ENCODE data around the gene FAM117B. TPM values are rescaled to one million over a fixed set of nuclear protein-coding genes. Genes with fewer than 3 reads are reported as not detected.

FAM117B gene
- total RNA-seq, 1 experiment from 2014 or later = 9.1 TPM

GRCh38 chr2:202589582-202589949 is 45.2 kb upstream of the FAM117B start:
- Histone ChIP-seq H3K4me2 (ENCODE audit: low read length) (no peak overlapping the region), H3K9me2 (ENCODE audit: insufficient read depth) (no peaks in the 10 kb centered on the region), H3K4me1 (ENCODE audit: control insufficient read depth in 1 of 2, insufficient read depth in 2 of 2, low read length in 2 of 2) (peaks cover 0 to 9% of the 10 kb centered on the region in 2 experiments; a peak in 2 of 4 replicates), H3K27ac (ENCODE audit: low read depth, low read length) (no peak overlapping the region), H3K79me2 (ENCODE audit: insufficient read depth, low read length) (no peaks in the 10 kb centered on the region), H2AFZ (ENCODE audit: low read depth, low read length, poor library complexity, severe bottlenecking) (no peak overlapping the region), H3K4me3 (replicated peaks in 1 of 2; ENCODE audit: low read depth in 1 of 2, low read length in 2 of 2) (no peak overlapping the region), H4K20me1 (ENCODE audit: insufficient read depth) (no peaks in the 10 kb centered on the region), H3K36me3 (ENCODE audit: control insufficient read depth in 1 of 2, insufficient read depth in 2 of 2, low read length in 2 of 2) (no peaks in the 10 kb centered on the region), H3K9me3 (ENCODE audit: control insufficient read depth in 1 of 2, insufficient read depth in 1 of 2, low read depth in 1 of 2, low read length in 2 of 2) (peaks cover 0 to 3% of the 10 kb centered on the region in 2 experiments; a peak in 1 of 4 replicates), H3K27me3 (ENCODE audit: insufficient read depth, low read length) (no peaks in the 10 kb centered on the region), H3K9ac (ENCODE audit: low read length) (no peak overlapping the region)
- CTCF ChIA-PET = interaction anchor here (0.5 to 2.5 kb wide), 5 partner anchors 43 to 1226 kb away, joined by 3 to 22 read pairs (median 4); no protein-coding TSS in a partner anchor
- ATAC-seq = no peak
- BruUV-seq (replicated peaks) = no TSS peak
- POLR2A ChIA-PET = no interaction called here
- RAD21 ChIA-PET (ENCODE audit: low non-redundant PET in 1 of 2, low total read pairs in 2 of 2, uncharacterized antibody in 2 of 2, unreplicated experiment in 2 of 2) = no interaction called here
- no peak for DNase-seq (ENCODE audit: low read depth, low spot score)
- intact Hi-C loops (cut with micrococcal nuclease) = loop anchor here (5.0 to 10.0 kb wide), 4 partner anchors 238 to 1065 kb away; partner anchors contain the start of gene ICA1L
- TF ChIP-seq ELF1 (IDR thresholded peaks at IDR 0.05; ENCODE audit: borderline replicate concordance, low read depth) = no peak
- no peak for TF ChIP-seq POLR2AphosphoS5 (IDR thresholded peaks at IDR 0.05; ENCODE audit: low read depth, low read length)
- TF ChIP-seq TCF7L2 (IDR thresholded peaks at IDR 0.05; ENCODE audit: borderline replicate concordance, extremely low read depth, insufficient read depth, insufficient read length) = no peak
- TF ChIP-seq EZH2phosphoT487 (IDR thresholded peaks at IDR 0.05; ENCODE audit: borderline replicate concordance) = no peak
- no peak for TF ChIP-seq SIN3A (IDR thresholded peaks at IDR 0.05; ENCODE audit: low read depth)
- TF ChIP-seq RAD21 (IDR thresholded peaks at IDR 0.05; ENCODE audit: low read depth) = no peak
- no peak for TF ChIP-seq CEBPB (IDR thresholded peaks at IDR 0.05; ENCODE audit: low read depth)
- TF ChIP-seq, protein P1, sequence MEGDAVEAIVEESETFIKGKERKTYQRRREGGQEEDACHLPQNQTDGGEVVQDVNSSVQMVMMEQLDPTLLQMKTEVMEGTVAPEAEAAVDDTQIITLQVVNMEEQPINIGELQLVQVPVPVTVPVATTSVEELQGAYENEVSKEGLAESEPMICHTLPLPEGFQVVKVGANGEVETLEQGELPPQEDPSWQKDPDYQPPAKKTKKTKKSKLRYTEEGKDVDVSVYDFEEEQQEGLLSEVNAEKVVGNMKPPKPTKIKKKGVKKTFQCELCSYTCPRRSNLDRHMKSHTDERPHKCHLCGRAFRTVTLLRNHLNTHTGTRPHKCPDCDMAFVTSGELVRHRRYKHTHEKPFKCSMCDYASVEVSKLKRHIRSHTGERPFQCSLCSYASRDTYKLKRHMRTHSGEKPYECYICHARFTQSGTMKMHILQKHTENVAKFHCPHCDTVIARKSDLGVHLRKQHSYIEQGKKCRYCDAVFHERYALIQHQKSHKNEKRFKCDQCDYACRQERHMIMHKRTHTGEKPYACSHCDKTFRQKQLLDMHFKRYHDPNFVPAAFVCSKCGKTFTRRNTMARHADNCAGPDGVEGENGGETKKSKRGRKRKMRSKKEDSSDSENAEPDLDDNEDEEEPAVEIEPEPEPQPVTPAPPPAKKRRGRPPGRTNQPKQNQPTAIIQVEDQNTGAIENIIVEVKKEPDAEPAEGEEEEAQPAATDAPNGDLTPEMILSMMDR (IDR thresholded peaks at IDR 0.05 in 2 of 3, conservative IDR thresholded peaks at IDR 0.05 in 1 of 3; ENCODE audit: borderline replicate concordance in 1 of 3, insufficient read depth in 1 of 3, low read depth in 2 of 3, low read length in 2 of 3) = no peak
- no peak for TF ChIP-seq JUND (IDR thresholded peaks at IDR 0.05)
- no peak for TF ChIP-seq ZNF274 (IDR thresholded peaks at IDR 0.05; ENCODE audit: low read depth, low read length)
- TF ChIP-seq FOSL1 (IDR thresholded peaks at IDR 0.05; ENCODE audit: low read depth) = no peak
- TF ChIP-seq EZH2 (IDR thresholded peaks at IDR 0.05) = no peak
- TF ChIP-seq, protein P2, sequence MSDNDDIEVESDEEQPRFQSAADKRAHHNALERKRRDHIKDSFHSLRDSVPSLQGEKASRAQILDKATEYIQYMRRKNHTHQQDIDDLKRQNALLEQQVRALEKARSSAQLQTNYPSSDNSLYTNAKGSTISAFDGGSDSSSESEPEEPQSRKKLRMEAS (IDR thresholded peaks at IDR 0.05) = no peak
- no peak for TF ChIP-seq POLR2A (IDR thresholded peaks at IDR 0.05; ENCODE audit: borderline replicate concordance, extremely low read depth, insufficient read depth, insufficient read length)
- TF ChIP-seq EGR1 (IDR thresholded peaks at IDR 0.05; ENCODE audit: low read depth) = no peak
- no peak for TF ChIP-seq YY1 (IDR thresholded peaks at IDR 0.05; ENCODE audit: extremely low read depth, insufficient replicate concordance, low read depth, low read length)
- no peak for TF ChIP-seq SP1 (IDR thresholded peaks at IDR 0.05; ENCODE audit: low read depth)
- TF ChIP-seq, protein P3, sequence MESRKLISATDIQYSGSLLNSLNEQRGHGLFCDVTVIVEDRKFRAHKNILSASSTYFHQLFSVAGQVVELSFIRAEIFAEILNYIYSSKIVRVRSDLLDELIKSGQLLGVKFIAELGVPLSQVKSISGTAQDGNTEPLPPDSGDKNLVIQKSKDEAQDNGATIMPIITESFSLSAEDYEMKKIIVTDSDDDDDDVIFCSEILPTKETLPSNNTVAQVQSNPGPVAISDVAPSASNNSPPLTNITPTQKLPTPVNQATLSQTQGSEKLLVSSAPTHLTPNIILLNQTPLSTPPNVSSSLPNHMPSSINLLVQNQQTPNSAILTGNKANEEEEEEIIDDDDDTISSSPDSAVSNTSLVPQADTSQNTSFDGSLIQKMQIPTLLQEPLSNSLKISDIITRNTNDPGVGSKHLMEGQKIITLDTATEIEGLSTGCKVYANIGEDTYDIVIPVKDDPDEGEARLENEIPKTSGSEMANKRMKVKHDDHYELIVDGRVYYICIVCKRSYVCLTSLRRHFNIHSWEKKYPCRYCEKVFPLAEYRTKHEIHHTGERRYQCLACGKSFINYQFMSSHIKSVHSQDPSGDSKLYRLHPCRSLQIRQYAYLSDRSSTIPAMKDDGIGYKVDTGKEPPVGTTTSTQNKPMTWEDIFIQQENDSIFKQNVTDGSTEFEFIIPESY (IDR thresholded peaks at IDR 0.05; ENCODE audit: extremely low read depth, insufficient replicate concordance, low read length) = no peak
